Keratinocyte (primary cell): Measurements from ENCODE around the gene CASK.

Experiments used
- CTCF ChIP-seq, 3 experiments: IDR thresholded peaks in 1 of 3; conservative IDR thresholded peaks in 1 of 3; optimal IDR thresholded peaks in 1 of 3; 2 replicates in 2 of 3; 3 replicates in 1 of 3; pipeline versions ENCODE3 to v1.5.1; 2011; ENCODE audit warnings: low read length in 3 of 3, mild to moderate bottlenecking in 3 of 3, moderate library complexity in 2 of 3, control low read depth in 1 of 3, inconsistent platforms in 1 of 3; ENCODE audit not compliant: insufficient read depth in 2 of 3; ENCODE audit errors: extremely low read depth in 1 of 3
- EZH2 ChIP-seq: IDR thresholded peaks from one replicate; pipeline ENCODE4 v1.6.1; 2012; ENCODE audit warnings: inconsistent platforms, mild to moderate bottlenecking, low read length, moderate library complexity

GRCh38 chrX:41716222-41716621 is 207.1 kb downstream of the CASK start:
- TF ChIP-seq CTCF (optimal IDR thresholded peaks at IDR 0.05 in 1 of 3, IDR thresholded peaks at IDR 0.05 in 1 of 3, conservative IDR thresholded peaks at IDR 0.05 in 1 of 3; ENCODE audit: extremely low read depth in 1 of 3, insufficient read depth in 2 of 3, low read length in 3 of 3), result no peak
- no peak for TF ChIP-seq EZH2
